NCI-H748 (cell line): Measurements from ENCODE around the gene HSH2D.

Experiments
- DNase-seq: peaks from one replicate; lab custom pipeline; 2025; ENCODE audit not compliant: unreplicated experiment; lab: John Stamatoyannopoulos, UW

The HSH2D gene

GRCh38 chr19:16191216-16191908, 47.9 kb downstream of the HSH2D start:
- DNase-seq: no peak

GRCh38 chr19:16193466-16193865, 50.0 kb downstream of the HSH2D start:
- DNase-seq: no peak

- no peak for DNase-seq
These were observed 53.7 kb downstream of the HSH2D start for GRCh38 chr19:16197188-16197621.

- DNase-seq: peak; percentile 94
These were observed 54.3 kb downstream of the HSH2D start, which contains the start of gene AP1M1 for GRCh38 chr19:16197622-16198369. TSS of gene AP1M1 (plus strand) at chr19:16197911. CDS start at chr19:16198027, 116 bp downstream.

- DNase-seq: no peak
These were observed 54.8 kb downstream of the HSH2D start for GRCh38 chr19:16198370-16198651.

- no peak for DNase-seq
These were observed 55.9 kb downstream of the HSH2D start for GRCh38 chr19:16199275-16199932.

GRCh38 chr19:16200038-16201010, 56.8 kb downstream of the HSH2D start:
- no peak for DNase-seq

GRCh38 chr19:16201011-16201391, 57.5 kb downstream of the HSH2D start:
- DNase-seq: no peak

- no peak for DNase-seq
These were observed 59.1 kb downstream of the HSH2D start for GRCh38 chr19:16202320-16203255.

GRCh38 chr19:16203256-16204004, 59.9 kb downstream of the HSH2D start:
- DNase-seq: no peak

GRCh38 chr19:16204005-16204294, 60.5 kb downstream of the HSH2D start:
- no peak for DNase-seq

- DNase-seq: no peak
These were observed 61.9 kb downstream of the HSH2D start for GRCh38 chr19:16205205-16206045.

- DNase-seq: no peak
These were observed 62.6 kb downstream of the HSH2D start for GRCh38 chr19:16206046-16206605.

GRCh38 chr19:16206637-16207036, 63.2 kb downstream of the HSH2D start:
- DNase-seq: no peak

- no peak for DNase-seq
These were observed 63.6 kb downstream of the HSH2D start for GRCh38 chr19:16207063-16207462.

GRCh38 chr19:16207490-16208025, 64.1 kb downstream of the HSH2D start:
- no peak for DNase-seq
